NOMO-1 (cell line): ENCODE measurements around the gene SPRR2B.
"Not testable (repeated sequence)": the region's sequence is repeated elsewhere in the genome, so short reads cannot be mapped to it uniquely, and the experiment has no call there.

Source experiments
- DNase-seq, 2 experiments: peaks; one replicate each; lab custom pipeline; 2025; ENCODE audit not compliant: unreplicated experiment in 2 of 2; lab: John Stamatoyannopoulos, UW

SPRR2B gene

GRCh38 chr1:153071511-153071910 is at the start of gene SPRR2B:
Gene SPRR2B (minus strand): TSS chr1:153071611. CDS start chr1:153070839, 772 bp downstream.
- DNase-seq = no peak

- DNase-seq = no peak
Measured at GRCh38 chr1:153120945-153121344, 49.5 kb upstream of the SPRR2B start.

DNA sequence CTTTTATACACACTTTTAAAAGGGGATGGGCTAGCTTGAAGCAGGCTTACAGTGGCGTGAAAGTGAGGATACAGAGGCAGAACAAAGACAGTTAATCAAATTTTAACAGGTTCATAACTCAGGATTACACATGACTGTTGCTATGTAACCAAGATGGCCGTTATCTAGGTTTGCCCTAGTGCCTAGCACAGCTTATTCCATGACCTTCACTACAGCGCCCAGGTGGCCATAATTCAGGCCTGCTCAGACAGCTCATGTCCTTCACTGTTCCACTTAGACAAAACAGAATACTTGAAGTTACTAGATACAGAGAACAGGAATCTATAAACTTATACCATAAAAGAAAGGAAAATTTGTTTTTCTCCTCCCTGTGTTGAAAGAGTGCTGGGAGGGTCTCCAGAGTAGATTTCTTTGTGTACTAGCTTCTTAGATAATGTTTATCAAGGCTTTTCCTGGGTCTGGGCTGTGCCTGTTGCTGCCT is 48.1 kb upstream of the SPRR2B start:
- DNase-seq = no peak

GRCh38 chr1:153115264-153115663 is 43.9 kb upstream of the SPRR2B start:
- not testable (repeated sequence) for DNase-seq

GRCh38 chr1:153113416-153113815 is 42.0 kb upstream of the SPRR2B start, which contains the start of gene SPRR2F:
Gene SPRR2F (minus strand): TSS chr1:153113516. CDS start chr1:153112733, 783 bp downstream.
- DNase-seq = no peak

GRCh38 chr1:153112454-153112853 is 41.0 kb upstream of the SPRR2B start:
- DNase-seq = not testable (repeated sequence)

- no peak for DNase-seq
Measured at GRCh38 chr1:153100245-153100644, 28.8 kb upstream of the SPRR2B start.

DNA sequence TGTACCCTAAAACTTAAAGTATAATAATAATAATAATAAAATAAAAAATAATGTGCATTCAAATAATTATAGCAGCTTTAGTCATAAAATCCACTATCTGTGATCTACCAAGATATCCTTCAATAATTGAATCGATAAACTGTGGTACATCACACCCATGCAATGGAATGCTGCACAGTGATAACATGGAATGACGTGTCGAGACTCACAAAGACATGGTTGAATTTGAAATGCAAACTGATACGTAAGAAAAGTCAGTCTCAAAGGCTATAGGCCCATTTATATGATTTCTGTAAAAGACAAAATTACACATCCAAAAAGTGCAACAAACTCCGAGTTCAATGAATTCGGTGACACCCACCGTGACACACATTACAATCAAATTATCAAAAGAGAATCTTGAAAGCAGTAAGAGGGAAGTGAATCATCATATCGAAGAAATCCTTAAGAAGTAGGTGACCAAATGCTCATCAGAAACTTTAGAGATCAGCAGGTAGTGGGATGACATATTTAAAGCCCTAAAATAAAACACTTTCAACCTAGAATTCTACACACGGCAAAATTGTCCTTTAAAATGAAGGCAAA is 28.1 kb upstream of the SPRR2B start:
- DNase-seq = no peak

GRCh38 chr1:153095764-153096163 is 24.4 kb upstream of the SPRR2B start:
- no peak for DNase-seq

GRCh38 chr1:153094426-153094825 is 23.0 kb upstream of the SPRR2B start, which contains the start of gene SPRR2E:
Gene SPRR2E (minus strand): TSS chr1:153094526. CDS start chr1:153093751, 775 bp downstream.
- DNase-seq = no peak

GRCh38 chr1:153087652-153088051 is 16.2 kb upstream of the SPRR2B start:
- DNase-seq = no peak

GRCh38 chr1:153081736-153082135 is 10.3 kb upstream of the SPRR2B start:
- DNase-seq = no peak

GRCh38 chr1:153072806-153073726 is 1.7 kb upstream of the SPRR2B start:
- no peak for DNase-seq

DNA sequence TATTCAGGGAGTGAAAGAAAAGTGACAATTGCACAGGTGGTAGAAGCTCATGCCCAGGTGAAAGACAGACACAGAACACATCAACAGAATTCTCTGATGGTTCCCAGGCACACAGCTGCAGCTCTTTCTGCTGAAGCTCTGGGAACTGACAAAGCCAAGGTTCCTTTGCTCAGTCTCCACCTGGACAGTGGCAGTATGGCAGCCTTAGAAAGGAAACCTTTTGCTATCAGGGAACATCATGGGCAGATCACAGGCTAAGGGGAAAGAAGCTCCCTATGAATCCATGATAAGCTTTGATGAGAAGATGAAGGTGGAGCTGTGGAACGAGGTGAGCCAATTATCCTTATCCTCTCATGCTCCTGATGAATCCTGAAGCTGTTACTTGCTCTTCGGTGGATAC is 1.2 kb downstream of the SPRR2B start:
- DNase-seq = no peak

DNA sequence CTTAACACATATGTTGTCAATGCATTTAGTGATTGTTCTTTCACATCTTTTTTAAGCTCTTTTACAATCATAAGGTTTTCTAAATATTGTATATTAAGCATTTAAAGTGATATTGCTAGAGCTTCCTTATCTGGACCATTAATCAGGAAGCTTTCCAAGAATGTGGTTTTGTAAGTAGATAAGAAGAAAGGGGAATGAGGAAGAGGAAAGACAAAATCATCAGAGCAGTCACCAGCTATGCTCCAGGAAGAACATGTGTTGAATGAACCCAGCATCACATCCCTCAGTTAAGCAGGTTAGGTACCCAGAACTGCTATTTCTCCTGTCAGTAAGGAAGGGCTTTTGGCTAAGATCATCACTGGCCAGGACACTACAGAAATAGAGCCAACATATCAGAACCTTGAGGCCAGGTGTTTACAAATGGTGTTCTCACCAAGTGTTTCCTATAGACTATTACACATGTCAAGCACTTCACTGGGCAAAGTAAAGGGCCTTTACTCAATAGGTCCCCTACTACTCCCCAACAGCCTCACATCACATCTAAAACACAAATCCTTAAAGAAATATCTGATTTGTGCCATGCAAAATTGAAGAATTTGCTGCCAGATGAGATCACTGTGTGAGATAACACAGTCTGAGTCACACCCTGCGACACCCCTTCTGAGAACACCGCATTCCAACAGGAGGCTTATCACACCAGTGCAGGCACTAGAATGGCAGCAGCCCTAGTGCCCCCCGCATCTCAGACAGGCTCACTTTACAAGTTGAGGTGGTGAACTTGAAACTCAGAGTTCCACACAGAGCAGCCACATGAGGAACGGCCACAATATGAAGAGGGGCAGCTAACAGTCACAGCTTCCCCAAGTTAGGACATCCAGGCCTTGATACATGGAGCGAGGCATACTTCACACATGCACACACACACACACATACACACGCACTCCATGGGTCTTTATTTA is 12.3 kb downstream of the SPRR2B start:
- no peak for DNase-seq

DNA sequence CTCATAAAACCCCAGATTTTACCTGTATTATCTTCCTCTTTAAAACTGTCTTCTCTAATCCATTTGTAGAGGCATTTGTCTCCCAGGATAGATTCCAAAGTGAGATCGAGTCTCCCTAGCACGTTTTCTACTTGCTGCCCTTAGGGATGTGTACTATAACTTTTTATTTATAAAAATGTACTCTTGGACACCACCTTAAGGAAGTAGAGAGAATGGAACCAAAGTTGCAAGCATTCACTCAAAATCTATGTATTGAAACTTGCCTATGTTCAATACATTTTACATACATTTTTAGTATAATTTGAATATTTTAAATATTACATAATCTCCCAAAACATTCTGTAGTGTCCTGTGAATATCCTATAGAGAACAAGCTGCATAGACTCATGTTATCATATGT is 13.3 kb downstream of the SPRR2B start:
- peak in 1 of 2 experiments; percentile 10 for DNase-seq

GRCh38 chr1:153057375-153057774 is 14.0 kb downstream of the SPRR2B start, which contains the start of gene SPRR2A:
Gene SPRR2A (minus strand): TSS chr1:153057512. CDS start chr1:153056735, 777 bp downstream.
- DNase-seq = peak; percentile 30 to 42

GRCh38 chr1:153056111-153056510 is 15.3 kb downstream of the SPRR2B start:
- not testable (repeated sequence) for DNase-seq

DNA sequence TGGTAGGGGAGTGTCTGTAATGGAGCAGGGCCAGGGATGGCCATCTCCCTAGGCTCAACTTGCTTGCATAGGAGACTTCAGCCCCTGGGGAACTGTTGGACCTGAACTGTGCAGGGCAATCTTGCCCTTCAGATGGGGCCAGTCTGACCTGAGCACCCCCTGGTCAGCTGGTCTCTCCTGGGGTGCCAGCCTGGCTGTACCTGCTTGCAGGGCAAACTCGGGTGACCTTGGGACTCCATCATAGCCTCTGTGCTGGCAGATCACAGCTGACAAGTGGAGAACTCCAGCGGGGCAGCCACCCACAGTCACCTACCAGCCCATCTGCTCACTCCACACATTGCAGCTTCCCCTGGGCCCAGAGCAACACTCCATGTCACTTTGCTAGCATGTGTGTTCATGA is 22.2 kb downstream of the SPRR2B start:
- no peak for DNase-seq

GRCh38 chr1:153040950-153041631 is 30.3 kb downstream of the SPRR2B start, which contains the start of gene SPRR2D:
Gene SPRR2D (minus strand): TSS chr1:153041120. CDS start chr1:153040346, 774 bp downstream.
- no peak for DNase-seq
